Measurements from ENCODE around the gene AOX1.

The AOX1 gene

GRCh38 chr2:200698217-200698616 lies 112.4 kb downstream of the AOX1 start:
- ChIA-PET CTCF (no interaction called here), POLR2A (no interaction called here)
- TF ChIP-seq CTBP1 (IDR thresholded peaks at IDR 0.05; ENCODE audit: borderline replicate concordance) (no peak), FOXK2 (IDR thresholded peaks at IDR 0.05) (no peak), PKNOX1 (IDR thresholded peaks at IDR 0.05) (no peak), FOXM1 (IDR thresholded peaks at IDR 0.05; ENCODE audit: borderline replicate concordance) (no peak), SP1 (IDR thresholded peaks at IDR 0.05) (no peak), HDGF (IDR thresholded peaks at IDR 0.05; ENCODE audit: borderline replicate concordance) (no peak), BHLHE40 (IDR thresholded peaks at IDR 0.05; ENCODE audit: borderline replicate concordance) (no peak), FOXA1 (IDR thresholded peaks at IDR 0.05) (no peak), TARDBP (IDR thresholded peaks at IDR 0.05) (no peak), ZNF384 (IDR thresholded peaks at IDR 0.05) (no peak), LEF1 (IDR thresholded peaks at IDR 0.05; ENCODE audit: borderline replicate concordance) (no peak), ELF4 (IDR thresholded peaks at IDR 0.05) (no peak), ARNT (IDR thresholded peaks at IDR 0.05) (no peak), L3MBTL2 (conservative IDR thresholded peaks at IDR 0.05) (no peak), NFRKB (IDR thresholded peaks at IDR 0.05) (no peak), SUZ12 (IDR thresholded peaks at IDR 0.05) (no peak)
- DNase-seq (ENCODE audit: extremely low spot score): no peak

- ChIA-PET CTCF (no interaction called here), POLR2A (no interaction called here)
- no peak for DNase-seq (ENCODE audit: extremely low spot score)
- TF ChIP-seq NFRKB (IDR thresholded peaks at IDR 0.05): no peak
- no peak for TF ChIP-seq CTBP1 (IDR thresholded peaks at IDR 0.05; ENCODE audit: borderline replicate concordance)
- no peak for TF ChIP-seq ZNF384 (IDR thresholded peaks at IDR 0.05)
- TF ChIP-seq FOXK2 (IDR thresholded peaks at IDR 0.05): no peak
- TF ChIP-seq SP1 (IDR thresholded peaks at IDR 0.05): no peak
- TF ChIP-seq SUZ12 (IDR thresholded peaks at IDR 0.05): no peak
- TF ChIP-seq HDGF (IDR thresholded peaks at IDR 0.05; ENCODE audit: borderline replicate concordance): no peak
- no peak for TF ChIP-seq ELF4 (IDR thresholded peaks at IDR 0.05)
- no peak for TF ChIP-seq ARNT (IDR thresholded peaks at IDR 0.05)
These were observed 113.5 kb downstream of the AOX1 start for GRCh38 chr2:200699310-200699709.

- ChIA-PET CTCF (interaction anchor here (1.3 to 1.9 kb wide), 2 partner anchors 218 to 727 kb away, joined by 4 to 9 read pairs; no protein-coding TSS in a partner anchor), POLR2A (no interaction called here)
- TF ChIP-seq L3MBTL2 (conservative IDR thresholded peaks at IDR 0.05): no peak
- no peak for TF ChIP-seq NFRKB (IDR thresholded peaks at IDR 0.05)
- no peak for TF ChIP-seq FOXA1 (IDR thresholded peaks at IDR 0.05)
- no peak for TF ChIP-seq ZNF384 (IDR thresholded peaks at IDR 0.05)
- no peak for TF ChIP-seq CTBP1 (IDR thresholded peaks at IDR 0.05; ENCODE audit: borderline replicate concordance)
- TF ChIP-seq FOXK2 (IDR thresholded peaks at IDR 0.05): no peak
- TF ChIP-seq PKNOX1 (IDR thresholded peaks at IDR 0.05): no peak
- TF ChIP-seq ELF4 (IDR thresholded peaks at IDR 0.05): no peak
- TF ChIP-seq ARNT (IDR thresholded peaks at IDR 0.05): no peak
- no peak for TF ChIP-seq HDGF (IDR thresholded peaks at IDR 0.05; ENCODE audit: borderline replicate concordance)
- TF ChIP-seq TARDBP (IDR thresholded peaks at IDR 0.05): no peak
- DNase-seq (ENCODE audit: extremely low spot score): no peak
These were observed 115.0 kb downstream of the AOX1 start for GRCh38 chr2:200700856-200701255.

- ChIA-PET POLR2A (no interaction called here), CTCF (interaction anchor here (0.7 to 1.9 kb wide), 3 partner anchors 123 to 728 kb away, joined by 3 to 9 read pairs (median 4); no protein-coding TSS in a partner anchor)
- TF ChIP-seq ELF4 (IDR thresholded peaks at IDR 0.05) (no peak), SUZ12 (IDR thresholded peaks at IDR 0.05) (no peak)
- no peak for DNase-seq (ENCODE audit: extremely low spot score)
These were observed 116.2 kb downstream of the AOX1 start for GRCh38 chr2:200702044-200702443.

GRCh38 chr2:200702646-200703118 lies 116.9 kb downstream of the AOX1 start:
- DNase-seq (ENCODE audit: extremely low spot score): no peak
- CTCF ChIA-PET: interaction anchor here (1.5 to 2.6 kb wide), 4 partner anchors 25 to 729 kb away, joined by 3 to 28 read pairs (median 4); no protein-coding TSS in a partner anchor
- no peak for TF ChIP-seq ARNT (IDR thresholded peaks at IDR 0.05)
- POLR2A ChIA-PET: no interaction called here

- no peak for TF ChIP-seq FOXM1 (IDR thresholded peaks at IDR 0.05; ENCODE audit: borderline replicate concordance)
- no peak for TF ChIP-seq HDGF (IDR thresholded peaks at IDR 0.05; ENCODE audit: borderline replicate concordance)
- no peak for TF ChIP-seq ARNT (IDR thresholded peaks at IDR 0.05)
- no peak for TF ChIP-seq SUZ12 (IDR thresholded peaks at IDR 0.05)
- no peak for TF ChIP-seq TARDBP (IDR thresholded peaks at IDR 0.05)
- no peak for TF ChIP-seq ELF4 (IDR thresholded peaks at IDR 0.05)
- TF ChIP-seq PKNOX1 (IDR thresholded peaks at IDR 0.05): no peak
- TF ChIP-seq NFRKB (IDR thresholded peaks at IDR 0.05): no peak
- no peak for TF ChIP-seq FOXK2 (IDR thresholded peaks at IDR 0.05)
- no peak for TF ChIP-seq LEF1 (IDR thresholded peaks at IDR 0.05; ENCODE audit: borderline replicate concordance)
- no peak for TF ChIP-seq BHLHE40 (IDR thresholded peaks at IDR 0.05; ENCODE audit: borderline replicate concordance)
- TF ChIP-seq L3MBTL2 (conservative IDR thresholded peaks at IDR 0.05): no peak
- TF ChIP-seq FOXA1 (IDR thresholded peaks at IDR 0.05): no peak
- TF ChIP-seq SP1 (IDR thresholded peaks at IDR 0.05): no peak
- no peak for TF ChIP-seq ZNF384 (IDR thresholded peaks at IDR 0.05)
- TF ChIP-seq CTBP1 (IDR thresholded peaks at IDR 0.05; ENCODE audit: borderline replicate concordance): no peak
- ChIA-PET CTCF (interaction anchor here (1.5 to 2.6 kb wide), 4 partner anchors 25 to 730 kb away, joined by 3 to 28 read pairs (median 4); no protein-coding TSS in a partner anchor), POLR2A (no interaction called here)
- peak; percentile 25 for DNase-seq (ENCODE audit: extremely low spot score)
These were observed 117.5 kb downstream of the AOX1 start for GRCh38 chr2:200703127-200703925.
